Measurements from ENCODE around the gene MDC1. TPM values are rescaled to one million over a fixed set of nuclear protein-coding genes. Genes with fewer than 3 reads are reported as not detected.

MDC1 gene
- total RNA-seq, 2 donors from 2014 or later: 11.1 to 16.3 TPM

DNA sequence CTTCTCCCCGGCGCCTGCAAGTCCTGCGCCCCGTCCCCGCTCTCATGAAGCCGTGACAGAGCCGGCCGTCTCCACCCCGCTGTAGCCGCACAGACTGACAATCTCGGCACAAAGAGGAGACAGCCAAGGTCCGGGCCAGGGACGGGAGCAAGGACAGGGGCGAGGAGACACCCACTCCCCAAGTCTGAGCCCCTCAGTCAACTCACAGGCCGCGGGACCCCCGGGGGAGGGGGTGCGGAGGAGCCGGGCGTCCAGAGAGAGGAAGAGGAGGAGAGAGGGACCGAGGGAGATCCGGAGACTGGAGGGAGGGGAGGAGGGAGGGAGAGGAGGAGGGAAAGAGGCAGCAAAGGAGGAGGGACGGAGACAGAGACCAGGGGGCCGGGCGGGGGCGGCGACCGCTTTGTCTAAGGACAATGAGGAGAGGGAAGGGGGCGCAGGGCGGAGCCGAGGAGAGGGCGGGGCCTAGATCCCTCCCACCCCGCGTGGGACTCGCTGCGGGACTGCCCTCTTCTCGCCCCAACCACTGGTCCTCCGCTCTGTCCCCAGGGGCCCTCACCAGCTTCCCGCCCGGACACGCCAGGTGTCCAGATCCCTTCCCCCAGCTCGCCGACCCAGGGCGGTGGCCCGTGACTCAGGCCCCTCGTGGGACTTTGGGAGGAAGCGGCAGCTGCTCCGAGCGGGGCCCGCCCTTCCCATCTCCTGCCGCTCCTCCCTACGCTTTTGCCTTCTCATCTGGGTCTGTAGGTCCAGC lies 30.0 kb downstream of the MDC1 start:
- ATAC-seq (peak; percentile 53), DNase-seq (peak; percentile 88 to 93)
- intact Hi-C loops (cut with DNase I, micrococcal nuclease): no loop called here

DNA sequence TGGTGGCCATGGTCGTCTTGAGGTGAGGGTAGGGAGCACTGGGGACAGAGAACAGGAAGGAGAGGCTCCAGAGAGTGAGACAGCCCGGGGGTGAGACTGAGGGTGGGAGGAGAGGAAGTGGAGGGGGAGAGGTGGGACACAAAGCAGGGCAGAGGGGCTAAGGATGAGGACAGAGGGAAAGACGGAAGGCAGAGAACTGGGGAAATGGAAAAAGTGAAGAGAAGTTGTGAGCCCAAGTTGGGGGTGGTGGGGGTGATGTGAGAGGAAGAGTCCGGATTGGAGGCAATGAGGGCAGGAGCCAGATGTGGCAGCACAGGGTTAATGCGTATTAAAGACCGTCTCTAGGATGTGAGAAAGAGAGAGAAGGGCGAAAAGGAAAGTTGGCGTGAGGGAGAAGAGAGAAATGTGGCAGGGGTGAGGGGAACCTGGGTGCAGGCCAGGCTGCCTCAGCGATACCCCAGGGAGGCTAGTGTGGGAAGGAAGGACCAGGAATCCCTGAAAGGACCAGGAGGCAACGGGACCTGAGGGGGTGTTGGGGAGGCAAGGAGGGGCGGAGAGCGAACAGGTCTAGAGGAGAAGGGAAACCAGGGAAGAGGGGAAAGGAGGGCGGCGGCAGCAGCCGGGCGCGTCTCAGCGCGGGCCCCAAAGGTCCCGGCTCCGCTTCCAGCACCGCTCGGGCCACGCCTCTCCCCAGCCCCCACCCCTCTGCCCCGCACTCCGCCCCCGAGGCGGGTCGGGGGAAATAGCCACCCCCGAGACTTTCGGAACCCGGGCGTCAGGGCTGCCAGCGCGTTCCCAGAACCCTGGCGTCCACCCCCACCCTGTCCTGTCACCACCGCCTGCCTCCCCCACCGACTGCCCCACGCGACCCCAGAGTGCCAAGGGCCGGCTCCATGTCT lies 30.8 kb downstream of the MDC1 start, which contains the start of gene PPP1R18:
TSS of gene PPP1R18 (minus strand) at position 637 of the 899 bp plus-strand sequence. CDS start at position 10, 627 bp downstream.
- intact Hi-C loops (cut with DNase I, micrococcal nuclease): no loop called here
- DNase-seq (peak; percentile 77 to 79), ATAC-seq (peak; percentile 35)

DNA sequence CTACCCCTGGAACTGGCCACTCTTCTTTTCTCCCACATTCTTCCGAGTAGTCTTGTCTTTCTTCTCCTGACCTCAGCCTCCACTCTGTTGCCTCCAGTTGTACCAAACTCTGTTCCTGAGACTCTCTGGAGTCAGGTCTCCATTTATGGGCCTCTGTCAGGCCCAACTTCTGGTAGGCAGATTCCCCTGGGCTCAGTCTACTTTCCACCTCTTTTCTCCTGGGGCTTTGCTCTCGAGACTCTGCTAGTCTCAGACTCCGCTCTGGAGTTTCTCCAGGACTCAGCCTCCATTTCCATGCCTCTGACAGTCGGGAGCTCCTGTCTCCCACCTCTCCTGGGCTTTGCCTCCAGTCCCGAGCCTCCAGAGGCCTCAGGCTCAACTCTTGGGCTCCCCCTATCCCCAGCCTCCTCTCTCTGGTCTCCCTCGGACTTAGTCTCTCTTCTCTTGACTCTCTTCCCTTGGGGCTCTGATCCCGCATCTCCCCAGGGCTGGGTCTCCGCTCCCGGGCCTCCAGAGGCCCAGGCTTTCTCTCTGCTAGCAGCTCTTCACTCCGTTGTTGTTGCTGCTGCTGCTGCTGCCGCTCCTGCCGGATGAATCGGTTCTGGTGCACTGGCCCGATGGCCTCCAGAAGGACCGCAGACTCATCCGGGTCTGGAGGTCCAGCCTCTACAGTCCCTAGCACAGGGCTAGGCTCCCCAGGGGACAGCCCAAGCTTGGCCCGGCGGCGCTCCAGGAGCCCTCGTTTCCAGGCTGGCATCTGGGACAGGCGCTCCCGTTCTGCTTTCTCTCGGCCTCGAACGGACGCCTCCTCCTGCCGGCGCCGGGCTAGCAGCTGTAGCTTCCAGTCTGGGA lies 31.7 kb downstream of the MDC1 start:
- intact Hi-C loops (cut with DNase I, micrococcal nuclease): no loop called here
- ATAC-seq: no peak
- peak in 1 of 2 donors; percentile 32 for DNase-seq

DNA sequence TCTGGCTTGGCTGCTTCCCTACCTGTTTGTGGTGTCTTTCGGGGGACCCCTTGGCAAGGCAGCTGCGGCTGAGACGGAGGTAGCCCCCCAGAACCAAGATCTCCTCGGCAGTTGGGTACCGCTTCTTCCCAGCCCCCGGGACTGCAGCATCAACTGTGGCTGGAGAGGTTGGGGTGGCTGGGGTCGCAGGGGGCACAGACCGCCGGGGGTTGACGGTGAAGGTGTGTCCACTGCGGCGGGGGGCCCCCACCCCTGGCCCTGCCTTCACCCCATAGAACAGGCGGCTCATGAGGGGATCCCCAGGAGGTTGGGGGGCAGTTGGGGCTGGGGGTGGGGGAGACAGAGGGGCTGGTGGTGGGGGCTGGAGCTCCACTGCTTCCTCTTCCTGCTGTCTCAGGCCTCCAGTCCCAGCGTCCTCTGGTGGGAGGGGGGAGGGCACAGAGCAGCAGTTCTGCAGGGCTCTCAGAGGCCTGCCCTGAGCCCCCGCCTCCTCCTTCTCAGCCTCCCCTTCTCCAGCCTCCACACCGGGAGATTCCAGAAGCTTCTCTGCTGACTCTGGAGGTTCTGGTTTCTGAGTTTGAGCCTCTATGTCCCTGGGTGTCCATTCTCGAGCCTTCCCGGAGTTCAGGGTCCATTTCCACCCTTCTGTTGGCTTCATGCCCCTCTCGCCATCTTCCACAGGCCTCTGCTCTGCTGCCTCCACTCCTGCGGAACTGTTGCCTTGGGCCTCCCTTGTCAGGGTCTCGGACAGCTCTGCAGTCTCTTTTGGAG lies 32.5 kb downstream of the MDC1 start:
- ATAC-seq (no peak), DNase-seq (peak; percentile 65 to 76)
- intact Hi-C loops (cut with DNase I, micrococcal nuclease): no loop called here

GRCh38 chr6:30683980-30684338 lies 33.1 kb downstream of the MDC1 start:
- DNase-seq: no peak
- intact Hi-C loops (cut with DNase I, micrococcal nuclease): no loop called here

GRCh38 chr6:30683183-30683979 lies 33.7 kb downstream of the MDC1 start:
- no peak for ATAC-seq
- intact Hi-C loops (cut with DNase I, micrococcal nuclease): no loop called here
- DNase-seq: no peak

More at GRCh38 chr6:30683980-30684338, 33.1 kb downstream of the MDC1 start:
- no peak for ATAC-seq

- ATAC-seq (peak; percentile 24), DNase-seq (peak; percentile 81 to 87)
- intact Hi-C loops (cut with DNase I, micrococcal nuclease): no loop called here
Observed at GRCh38 chr6:30682143-30683117, 34.7 kb downstream of the MDC1 start.

GRCh38 chr6:30681766-30682142 lies 35.3 kb downstream of the MDC1 start:
- ATAC-seq (no peak), DNase-seq (no peak)
- intact Hi-C loops (cut with DNase I, micrococcal nuclease): no loop called here

DNA sequence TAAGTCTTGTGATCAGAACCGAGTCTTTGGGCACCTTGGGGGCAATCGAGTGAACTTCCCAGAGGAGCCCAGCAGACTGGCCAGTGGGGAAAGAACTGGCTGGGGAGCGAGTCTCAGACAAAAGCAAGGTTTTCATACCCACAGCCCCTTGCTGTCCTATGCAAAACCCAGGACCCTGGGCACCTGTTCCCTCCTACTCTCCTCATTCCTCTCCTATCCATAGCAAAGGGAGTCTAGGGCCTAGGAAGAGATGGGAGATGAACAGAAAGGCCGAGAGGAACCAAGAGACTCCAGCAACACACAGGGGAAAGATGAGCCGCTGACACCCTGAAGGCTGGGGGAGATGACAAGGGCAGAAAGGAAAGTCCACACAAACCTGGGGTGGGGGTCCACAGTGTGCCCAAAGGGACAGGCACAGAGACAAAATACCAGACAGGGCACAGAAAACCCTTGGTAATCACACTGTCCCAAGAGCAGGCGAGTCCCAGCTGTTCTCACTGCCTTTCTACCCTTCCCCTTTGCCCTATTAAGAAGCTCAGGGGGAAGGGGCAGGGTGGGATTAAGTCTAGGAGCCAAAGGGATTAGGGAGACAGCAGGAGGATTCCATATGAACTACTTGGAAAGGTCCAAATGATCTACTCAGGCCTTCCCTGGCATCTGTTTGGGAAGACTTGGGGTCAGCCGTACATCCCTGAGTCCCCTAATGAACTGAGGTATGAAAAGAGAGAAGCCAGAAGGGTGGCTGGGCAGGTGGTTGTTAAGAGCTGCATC lies 37.1 kb downstream of the MDC1 start:
- intact Hi-C loops (cut with DNase I, micrococcal nuclease): loop anchor here (2.0 to 10.0 kb wide), 4 partner anchors 42 to 205 kb away; partner anchors contain the start of genes DDR1 (in 1 of the 2), FLOT1 (in 1 of the 2), IER3 (in 1 of the 2) and TUBB (in 1 of the 2)

DNA sequence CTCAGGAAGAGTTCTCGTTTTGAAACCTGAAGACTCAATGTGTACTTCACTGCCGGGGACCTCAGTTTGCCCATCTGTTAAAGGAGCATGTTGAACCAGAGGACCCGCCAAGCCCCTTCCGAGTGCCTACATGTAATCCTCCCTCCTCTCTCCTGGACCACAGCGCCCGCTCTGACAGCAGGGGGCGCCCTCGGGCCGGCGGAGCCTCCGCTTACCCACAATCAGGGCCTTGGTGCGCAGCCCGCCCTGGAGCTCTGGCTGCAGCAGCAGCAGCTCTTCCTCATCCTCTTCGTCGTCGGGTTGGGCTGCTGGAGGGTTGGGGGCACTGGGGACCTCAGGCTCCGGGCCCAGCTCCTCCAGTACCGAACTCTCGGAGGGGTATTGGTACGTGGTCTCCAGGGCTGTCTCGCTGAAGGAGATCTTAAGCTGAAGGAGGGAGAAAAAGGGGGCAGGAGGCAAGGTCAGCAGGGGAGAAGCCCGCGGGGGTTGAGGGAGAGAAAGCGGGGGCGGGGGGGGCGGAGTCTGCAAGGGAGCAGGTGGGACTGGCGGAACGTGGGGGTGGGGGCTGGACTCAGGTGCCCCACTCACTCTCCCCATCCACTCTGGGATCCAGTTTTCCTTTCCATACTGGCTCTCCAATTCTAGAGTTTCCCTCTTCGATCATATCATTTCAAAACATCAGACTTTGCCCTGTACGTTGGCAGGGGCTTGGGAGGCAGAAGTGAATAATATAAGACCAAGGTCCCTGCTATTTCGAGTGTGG lies 37.9 kb downstream of the MDC1 start:
- intact Hi-C loops (cut with DNase I, micrococcal nuclease): loop anchor here (2.0 to 10.0 kb wide), 4 partner anchors 43 to 206 kb away; partner anchors contain the start of genes DDR1 (in 1 of the 2), FLOT1 (in 1 of the 2), IER3 (in 1 of the 2) and TUBB (in 1 of the 2)
- ATAC-seq (peak; percentile 88), DNase-seq (peak; percentile 83 to 89)

More for the DNA sequence above, 37.1 kb downstream of the MDC1 start:
- ATAC-seq: no peak
- DNase-seq: no peak

GRCh38 chr6:30676660-30677285 lies 40.3 kb downstream of the MDC1 start:
- DNase-seq: no peak
- intact Hi-C loops (cut with DNase I, micrococcal nuclease): loop anchor here (5.0 to 10.0 kb wide), 3 partner anchors 46 to 208 kb away; partner anchors contain the start of genes DDR1 (in 1 of the 2), FLOT1 (in 1 of the 2), IER3 (in 1 of the 2) and TUBB (in 1 of the 2)
- no peak for ATAC-seq

DNA sequence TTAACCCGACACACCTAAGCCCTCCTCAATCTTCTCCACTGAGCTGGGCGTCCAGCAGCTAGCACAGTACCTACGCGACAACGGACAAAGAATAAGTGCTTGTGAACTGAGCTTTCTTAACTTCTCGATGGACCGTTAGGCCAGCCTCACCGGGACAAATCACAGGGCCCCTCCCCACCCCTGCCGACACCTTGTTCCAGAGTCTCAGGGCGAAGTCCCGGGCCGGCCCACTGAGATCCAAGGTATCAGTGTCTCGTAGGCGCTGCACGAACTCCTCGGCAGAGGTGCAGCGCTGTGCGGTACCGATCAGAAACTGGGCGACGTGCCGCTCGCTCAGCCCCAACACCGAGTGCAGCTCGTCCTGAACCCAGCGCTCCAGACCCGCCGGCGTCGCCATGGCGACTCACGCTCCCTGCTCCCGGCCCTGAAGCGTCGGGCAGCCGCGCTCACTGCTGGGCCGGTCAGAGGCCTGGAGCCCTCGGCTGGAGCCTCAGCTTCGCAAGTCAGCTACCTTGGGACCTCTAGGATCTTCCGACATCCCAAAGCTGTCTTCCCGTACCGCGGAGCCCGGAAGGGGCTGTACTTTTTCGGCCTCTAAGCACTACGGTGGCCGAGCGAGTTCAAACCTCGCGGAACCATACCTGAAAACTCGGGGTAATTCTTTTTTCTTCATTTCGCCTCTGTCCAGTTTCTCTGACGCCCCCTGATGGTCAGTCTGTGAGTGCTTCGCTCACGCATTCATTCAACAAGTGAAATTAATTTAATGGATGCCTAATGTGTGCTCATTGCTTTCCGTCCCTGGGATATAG lies 44.4 kb downstream of the MDC1 start, which contains the start of gene DHX16:
TSS of gene DHX16 (minus strand) at position 562 of the 809 bp plus-strand sequence. CDS start at position 397, 165 bp downstream.
- peak; percentile 89 for ATAC-seq
- intact Hi-C loops (cut with DNase I, micrococcal nuclease): loop anchor here in 1 of 2 donors (10.0 kb wide), 1 partner anchor 212 kb away; the partner anchor contains the start of gene DDR1
- DNase-seq: peak; percentile 96 to 97
